Measurements from ENCODE around the gene PAPSS2.
"Not testable (repeated sequence)": the region's sequence is repeated elsewhere in the genome, so short reads cannot be mapped to it uniquely, and the experiment has no call there.

Gene PAPSS2

DNA sequence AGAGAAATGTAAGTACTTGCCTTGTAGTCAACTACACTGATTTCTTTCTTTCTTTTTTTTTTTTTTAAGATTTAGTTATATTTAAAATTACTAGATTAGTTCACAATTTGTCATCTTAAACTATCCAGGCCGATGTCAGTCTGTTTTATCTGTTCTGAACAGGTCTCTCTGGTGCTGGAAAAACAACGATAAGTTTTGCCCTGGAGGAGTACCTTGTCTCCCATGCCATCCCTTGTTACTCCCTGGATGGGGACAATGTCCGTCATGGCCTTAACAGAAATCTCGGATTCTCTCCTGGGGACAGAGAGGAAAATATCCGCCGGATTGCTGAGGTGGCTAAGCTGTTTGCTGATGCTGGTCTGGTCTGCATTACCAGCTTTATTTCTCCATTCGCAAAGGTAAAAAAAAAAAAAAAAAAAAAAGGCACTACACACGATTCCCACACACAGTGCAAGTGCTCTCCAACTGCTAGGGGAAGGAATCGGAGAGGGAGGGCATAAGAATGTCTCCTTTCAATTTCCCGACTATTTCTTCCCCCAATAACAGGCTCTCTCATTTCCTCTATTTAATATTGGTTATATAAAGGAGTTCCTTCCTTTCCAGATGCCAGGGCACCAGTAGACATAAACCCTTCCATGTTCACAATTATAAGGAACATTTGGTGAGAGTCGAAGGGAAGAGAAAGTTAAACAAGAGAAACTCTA lies 53.4 kb downstream of the PAPSS2 start:
- DNase-seq, result no peak

DNA sequence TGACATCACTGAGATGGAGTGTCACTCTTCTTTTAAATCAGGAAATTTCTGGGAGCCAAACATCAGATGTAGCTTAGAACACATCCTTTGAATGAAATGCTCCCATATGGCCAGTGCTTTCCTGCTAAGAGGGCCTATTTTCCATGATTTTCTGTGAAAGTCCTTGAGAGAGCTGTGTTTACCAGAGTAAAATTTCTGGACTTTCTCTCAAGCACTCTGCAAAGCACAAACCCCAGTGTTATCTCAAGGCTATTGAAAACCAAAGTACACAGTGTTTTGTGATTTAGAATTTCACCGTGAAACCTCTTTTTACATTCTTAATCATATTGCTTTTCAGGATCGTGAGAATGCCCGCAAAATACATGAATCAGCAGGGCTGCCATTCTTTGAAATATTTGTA lies 54.0 kb downstream of the PAPSS2 start:
- no peak for DNase-seq

DNA sequence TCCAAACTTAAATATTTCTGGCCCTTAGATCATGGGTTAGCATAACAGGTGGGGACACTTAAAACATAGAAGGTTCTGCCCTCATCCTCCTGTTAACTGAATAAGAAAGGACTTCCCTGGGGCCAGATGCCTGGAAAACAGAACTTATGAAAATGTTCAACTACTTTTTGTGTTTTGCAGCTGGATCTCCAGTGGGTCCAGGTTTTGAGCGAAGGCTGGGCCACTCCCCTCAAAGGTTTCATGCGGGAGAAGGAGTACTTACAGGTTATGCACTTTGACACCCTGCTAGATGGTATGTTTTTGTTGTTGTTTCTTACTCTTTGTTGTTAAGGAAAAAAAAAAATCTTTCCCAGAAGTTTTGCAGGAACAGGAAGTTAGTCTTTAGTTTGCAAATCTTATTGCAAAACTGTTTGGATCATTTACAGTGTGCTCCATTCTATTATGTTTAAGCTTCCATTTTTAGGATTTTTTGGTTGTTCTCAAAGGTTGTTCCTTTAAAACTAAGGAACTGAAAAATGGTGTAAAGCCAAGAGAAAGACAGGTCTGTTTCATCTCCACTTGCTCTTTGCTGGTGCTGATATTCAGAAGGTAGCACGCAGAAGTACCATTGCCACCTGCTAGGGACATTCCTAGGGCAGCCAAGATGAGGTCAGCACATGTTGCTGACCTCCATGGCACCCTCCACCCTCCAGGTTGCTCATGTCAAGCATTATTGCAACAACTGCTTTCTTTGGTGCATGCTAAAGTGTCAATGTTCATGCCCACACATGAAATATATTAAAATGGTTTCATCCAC lies 56.1 kb downstream of the PAPSS2 start:
- no peak for DNase-seq

DNA sequence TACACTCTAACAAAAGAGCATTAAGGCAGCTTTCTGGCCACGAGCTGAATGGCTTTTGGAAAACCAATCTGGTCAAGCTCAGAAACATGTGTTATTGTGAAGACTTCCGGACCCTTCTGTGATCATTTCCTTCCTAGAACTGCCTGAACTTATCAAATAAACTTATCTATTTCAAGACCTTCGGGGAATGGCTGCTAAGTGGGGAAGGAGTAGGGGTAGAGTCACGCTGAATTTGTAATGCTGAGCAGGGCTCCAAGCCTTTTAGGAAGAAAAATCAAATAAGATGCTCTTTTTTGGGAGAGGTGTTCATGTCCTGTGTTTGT lies 56.6 kb downstream of the PAPSS2 start:
- no peak for DNase-seq

DNA sequence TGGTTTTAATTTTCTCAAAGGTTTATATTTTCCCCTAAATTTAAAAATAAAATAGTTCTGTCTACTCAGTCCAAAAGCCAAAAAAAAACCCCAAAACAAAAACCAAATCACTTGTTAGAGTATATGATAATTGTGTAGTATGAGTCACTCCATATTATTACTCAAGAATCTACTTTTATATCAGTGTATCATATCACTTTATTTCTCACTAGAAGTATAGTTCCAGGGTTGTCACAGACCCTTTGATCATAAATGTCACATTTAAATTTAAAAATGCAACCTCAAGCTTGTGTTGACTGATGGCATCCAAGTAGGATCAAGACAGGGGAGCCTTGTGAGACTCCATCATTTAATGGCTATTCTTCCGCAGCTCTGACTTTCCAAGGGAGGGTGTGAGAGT lies 61.0 kb downstream of the PAPSS2 start:
- no peak for DNase-seq

DNA sequence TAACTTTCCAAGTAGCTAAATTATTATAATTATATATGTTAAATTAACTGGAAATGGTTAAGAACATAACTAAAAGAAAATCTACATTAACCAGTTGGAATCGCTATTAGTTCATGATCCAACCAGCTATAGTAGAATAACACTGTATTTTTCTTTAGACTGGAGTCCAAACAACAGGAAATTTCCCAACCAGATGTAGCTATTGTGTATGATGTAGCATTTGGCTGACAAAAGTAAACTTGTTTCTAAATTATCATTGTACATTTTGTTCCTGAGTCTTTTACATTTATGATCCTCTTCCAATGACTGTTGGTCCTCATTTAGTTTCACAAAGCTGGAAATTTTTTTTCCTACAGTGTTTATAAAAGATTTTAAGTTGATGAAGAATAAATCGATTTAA lies 62.1 kb downstream of the PAPSS2 start:
- DNase-seq, result no peak

DNA sequence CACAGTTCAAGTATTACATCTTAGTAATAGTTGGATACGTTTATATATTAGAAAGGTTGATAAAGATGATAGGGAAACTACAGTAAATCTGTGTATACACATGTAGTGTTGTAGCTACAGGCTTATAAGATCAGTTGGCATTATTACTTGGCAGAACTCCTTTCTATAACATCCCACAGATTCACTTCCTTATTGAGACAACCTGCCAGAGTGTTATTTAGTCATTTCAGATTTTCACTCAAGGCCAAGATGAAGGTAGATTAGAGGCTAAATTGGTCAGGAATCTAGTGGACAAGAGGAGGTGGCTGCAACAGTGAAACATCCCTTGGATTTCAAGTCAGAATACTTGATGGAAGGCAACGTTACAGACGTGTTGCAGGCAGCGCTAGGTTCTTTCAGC lies 63.0 kb downstream of the PAPSS2 start:
- DNase-seq, result no peak

DNA sequence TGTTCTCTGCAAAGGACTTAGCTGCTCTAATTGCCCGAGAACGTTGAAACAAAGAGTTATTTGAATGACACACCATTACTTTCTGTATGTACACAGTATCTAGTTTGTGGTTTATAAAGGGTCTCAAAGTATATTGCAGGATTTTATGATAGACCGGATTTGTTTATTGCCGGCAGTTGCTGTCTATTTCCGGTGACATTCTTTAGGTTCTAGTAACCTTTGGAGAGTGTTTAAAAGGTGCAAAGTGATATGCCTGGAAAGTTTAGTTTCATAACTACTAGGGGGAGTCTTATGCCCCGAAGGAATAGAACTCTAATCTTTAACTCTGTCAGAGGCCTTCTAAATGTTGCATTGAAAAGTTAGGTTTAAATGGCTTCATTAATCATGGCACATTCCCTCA lies 63.8 kb downstream of the PAPSS2 start:
- DNase-seq, result no peak

DNA sequence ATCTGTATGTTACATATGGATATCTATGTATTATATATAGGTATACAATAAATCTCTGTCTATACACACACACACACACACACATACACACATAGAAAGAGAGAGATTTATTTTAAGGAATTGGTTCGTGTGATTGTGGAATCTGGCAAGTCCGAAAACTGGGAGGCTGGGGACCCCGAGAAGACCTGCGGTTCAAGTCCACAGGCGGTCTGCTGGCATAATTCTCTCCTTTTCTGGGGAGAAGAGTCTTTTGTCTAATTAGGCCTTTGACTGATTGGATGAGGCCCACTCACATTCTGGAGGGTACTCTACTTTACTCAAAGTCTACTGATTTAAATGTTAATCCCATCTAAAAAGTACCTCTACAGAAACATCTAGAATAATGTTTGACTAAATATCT lies 65.1 kb downstream of the PAPSS2 start:
- no peak for DNase-seq

DNA sequence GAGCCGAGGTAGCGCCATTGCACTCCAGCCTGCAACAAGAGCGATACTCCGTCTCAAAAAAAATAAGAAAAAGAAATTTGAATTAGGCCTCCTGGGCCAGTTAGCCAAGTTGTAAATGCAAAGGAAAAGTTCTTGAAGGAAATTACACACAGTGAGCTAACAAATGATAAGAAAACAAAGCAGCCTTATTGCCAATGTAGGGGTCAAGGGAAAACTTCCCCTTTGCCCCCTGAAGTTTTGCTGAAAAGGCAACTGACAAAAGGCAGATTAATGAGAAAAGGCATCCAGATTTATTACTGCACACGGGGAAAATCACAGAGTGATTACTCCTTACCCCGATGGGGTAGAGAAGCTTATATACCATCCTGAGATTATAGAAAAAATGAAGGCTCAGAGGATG lies 70.3 kb downstream of the PAPSS2 start:
- no peak for DNase-seq

DNA sequence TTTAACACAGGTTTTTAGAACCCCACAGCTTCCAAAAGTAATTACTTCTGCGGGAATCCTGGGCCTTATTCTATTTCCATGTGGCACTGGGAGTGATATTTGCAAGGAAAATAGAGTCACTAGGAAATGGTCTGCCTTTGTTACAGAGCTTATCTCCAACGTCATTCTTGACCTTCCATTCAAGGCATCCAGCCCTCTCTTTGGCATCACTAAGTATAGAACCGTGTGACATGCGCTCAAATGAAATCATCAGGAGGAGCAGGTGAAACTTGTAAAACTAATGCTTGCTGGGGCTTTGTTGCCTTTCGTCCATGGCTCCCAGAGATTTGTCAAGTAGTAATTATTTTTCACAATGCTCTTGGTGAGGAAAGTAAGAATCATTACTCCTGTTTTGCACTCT lies 73.4 kb downstream of the PAPSS2 start:
- DNase-seq, result no peak

DNA sequence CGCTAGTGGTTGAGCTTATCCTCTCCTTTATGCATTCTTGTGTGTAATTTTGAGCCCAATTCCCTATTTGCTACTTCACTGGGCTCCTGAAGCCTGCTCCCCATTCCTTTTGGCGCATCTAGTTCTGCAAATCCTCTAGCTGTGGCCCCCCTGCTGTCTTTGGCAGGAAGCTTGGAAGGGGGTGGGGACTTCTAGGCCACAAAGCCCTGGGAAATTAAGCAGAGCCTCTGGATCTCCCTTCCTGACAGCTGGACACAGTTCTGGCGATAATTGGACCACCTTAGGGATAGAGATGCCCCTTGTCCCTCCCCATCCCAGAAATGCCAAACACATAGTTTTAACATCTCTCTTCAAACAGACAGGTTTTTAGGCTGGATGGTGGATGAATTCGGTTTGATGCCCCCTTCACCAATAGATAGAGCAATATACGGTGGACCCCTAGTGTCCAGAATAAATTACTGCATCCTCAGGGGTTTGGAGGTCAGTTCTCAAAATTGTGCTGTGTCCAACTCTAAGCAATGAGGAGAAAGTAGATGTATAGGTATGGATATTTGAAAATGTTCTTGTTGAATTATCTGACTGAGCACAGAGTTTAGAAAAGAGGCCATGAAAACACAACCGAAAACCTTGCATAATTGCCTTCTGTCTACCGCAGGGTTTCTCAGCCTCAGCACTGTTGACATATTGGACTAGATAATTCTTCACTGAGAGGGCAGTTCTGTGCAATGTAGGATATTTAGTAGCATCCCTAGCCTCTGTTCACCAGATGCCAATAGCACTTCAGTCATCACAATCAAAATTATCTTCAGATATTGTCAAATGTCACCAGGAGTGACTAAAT lies 75.5 kb downstream of the PAPSS2 start:
- DNase-seq, result peak; percentile 57

DNA sequence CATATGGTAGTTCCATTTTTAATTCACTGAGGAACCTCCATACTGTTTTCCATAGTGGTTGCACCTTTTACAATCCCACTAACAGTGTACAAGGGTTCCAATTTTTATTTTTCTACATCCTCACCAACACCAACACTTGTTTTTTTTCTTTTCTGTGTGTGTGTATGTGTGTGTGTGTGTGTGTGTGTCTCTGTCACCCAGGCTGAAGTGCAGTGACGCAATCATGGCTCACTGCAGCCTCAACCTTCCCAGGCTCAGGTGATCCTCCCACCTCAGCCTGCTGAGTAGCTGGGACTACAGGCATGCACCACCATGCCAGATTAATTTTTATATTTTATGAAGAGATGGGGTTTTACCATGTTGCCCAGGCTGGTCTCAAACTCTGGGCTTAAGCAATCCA lies 78.6 kb downstream of the PAPSS2 start:
- not testable (repeated sequence) for DNase-seq

DNA sequence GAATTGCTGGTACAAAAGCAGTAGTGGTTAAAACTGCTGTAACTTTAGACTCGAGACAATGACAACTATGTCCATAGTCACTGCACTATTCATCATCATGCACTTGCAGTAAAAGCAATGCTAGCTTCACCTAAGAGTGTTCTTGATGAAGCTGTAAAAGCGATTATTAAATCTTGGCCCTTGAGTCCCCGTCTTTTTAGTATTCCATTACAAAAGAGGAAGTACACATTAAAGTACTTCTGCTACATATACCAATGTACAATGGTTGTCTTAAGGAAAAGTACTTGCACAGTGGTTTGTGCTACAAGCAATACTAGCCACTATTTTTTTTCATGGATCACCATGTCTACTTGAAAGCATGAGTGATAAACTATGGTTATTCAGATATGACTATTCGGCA lies 80.0 kb downstream of the PAPSS2 start:
- no peak for DNase-seq

DNA sequence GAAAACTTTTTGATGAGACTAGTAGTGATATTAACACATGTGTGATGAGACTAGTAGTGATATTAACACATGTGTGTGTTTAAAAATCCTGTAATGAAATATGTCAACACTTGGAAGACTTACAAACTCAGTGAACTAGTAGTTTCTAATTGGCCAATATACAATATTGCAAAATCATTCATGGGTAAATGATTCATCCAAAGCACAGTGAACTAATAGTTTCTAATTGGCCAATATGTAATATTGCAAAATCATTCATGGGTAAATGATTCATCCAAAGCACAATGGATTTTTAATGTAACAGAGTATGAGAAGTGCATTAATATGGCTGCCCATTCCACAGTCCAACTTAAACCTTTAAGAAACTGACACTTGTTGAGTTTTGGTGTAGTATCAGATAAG lies 80.6 kb downstream of the PAPSS2 start:
- DNase-seq, result peak; percentile 73

DNA sequence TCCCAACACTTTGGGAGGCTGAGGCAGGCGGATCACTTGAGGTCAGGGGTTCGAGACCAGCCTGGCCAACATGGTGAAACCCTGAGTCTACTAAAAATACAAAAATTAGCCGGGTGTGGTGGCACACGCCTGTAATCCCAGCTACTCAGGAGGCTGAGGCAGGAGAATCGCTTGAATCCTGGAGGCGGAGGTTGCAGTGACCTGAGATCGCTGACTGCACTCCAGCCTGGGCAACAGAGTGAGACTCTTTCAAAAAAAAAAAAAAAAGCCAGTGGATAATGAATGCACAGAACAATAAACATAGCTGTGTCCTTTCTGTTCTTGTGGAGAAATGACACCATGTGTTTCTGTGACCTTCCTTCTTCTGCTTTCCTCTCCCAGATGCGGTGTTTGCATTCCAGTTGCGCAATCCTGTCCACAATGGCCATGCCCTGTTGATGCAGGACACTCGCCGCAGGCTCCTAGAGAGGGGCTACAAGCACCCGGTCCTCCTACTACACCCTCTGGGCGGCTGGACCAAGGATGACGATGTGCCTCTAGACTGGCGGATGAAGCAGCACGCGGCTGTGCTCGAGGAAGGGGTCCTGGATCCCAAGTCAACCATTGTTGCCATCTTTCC lies 83.4 kb downstream of the PAPSS2 start:
- DNase-seq, result not testable (repeated sequence)

DNA sequence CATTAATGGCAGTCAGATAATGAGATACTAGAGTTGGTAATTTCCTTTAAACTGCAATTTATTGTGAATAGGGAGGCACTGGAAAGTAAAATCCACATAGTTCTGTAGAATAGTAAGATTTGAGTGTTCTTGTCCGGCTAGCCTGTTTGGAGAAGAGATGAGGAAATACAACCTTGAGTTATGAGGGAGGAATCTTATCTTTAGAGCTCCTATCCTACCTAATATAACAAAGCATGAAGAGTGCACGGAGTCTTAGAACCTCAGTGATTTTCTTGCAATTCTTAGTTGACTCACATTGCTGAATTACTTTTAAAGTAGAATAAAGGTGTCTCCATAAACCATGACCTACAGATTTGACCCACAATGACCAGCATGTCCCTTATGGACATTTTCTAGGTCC lies 84.9 kb downstream of the PAPSS2 start:
- no peak for DNase-seq

DNA sequence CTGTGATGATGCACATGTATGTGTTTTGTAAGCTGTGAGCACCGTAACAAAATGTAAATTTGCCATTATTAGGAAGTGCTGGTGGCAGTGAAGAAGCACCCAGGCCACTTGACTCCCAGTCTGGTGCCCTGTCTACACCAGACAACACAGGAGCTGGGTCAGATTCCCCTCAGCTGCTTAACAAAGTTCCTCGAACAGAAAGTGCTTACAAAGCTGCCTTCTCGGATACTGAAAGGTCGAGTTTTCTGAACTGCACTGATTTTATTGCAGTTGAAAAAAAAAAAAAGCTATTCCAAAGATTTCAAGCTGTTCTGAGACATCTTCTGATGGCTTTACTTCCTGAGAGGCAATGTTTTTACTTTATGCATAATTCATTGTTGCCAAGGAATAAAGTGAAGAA lies 87.2 kb downstream of the PAPSS2 start:
- no peak for DNase-seq

DNA sequence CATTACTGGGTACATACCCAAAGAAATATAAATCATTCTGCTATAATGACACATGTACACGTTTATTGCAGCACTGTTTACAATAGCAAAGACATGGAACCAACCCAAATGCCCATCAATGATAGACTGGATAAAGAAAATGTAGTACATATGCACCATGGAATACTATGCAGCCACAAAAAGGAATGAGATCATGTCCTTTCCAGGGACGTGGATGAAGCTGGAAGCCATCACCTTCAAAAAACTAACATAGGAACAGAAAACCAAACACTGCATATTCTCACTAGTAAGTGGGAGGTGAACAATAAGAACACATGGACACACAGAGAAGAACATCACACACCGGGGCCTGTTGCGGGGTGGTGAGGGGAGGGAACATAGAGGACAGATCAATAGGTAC lies 88.6 kb downstream of the PAPSS2 start:
- DNase-seq, result not testable (repeated sequence)

DNA sequence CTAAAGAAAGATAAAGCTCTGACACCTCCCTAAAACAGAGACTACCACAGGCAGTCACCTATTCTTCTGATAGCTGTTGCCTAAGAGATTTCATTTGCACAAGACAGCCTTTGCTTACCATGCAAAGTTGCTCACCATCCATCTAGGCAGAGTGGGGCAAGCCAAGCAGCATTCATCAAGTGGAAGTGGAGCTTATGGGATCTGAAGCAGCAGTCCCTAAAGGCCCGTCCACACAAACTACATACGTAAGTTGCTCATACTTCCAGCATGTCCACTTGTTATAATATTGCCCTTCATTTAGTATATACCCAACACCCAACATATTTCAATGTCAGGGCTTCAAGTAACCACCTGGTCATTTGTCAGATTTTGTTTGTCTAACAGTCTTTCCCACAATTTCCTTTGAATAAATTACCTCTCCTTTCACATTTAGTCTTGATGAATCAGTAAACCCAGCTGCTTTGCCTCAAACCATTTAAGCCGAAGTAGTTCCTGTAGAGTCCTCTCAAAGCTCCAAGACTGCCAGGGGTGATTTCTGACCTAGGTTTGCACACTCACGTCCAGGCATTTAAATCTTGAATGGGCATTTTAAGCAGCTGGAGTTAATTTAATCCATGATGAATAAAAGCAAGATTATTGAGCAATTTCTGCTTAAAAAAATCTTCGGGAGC lies 90.5 kb downstream of the PAPSS2 start:
- peak; percentile 56 for DNase-seq

DNA sequence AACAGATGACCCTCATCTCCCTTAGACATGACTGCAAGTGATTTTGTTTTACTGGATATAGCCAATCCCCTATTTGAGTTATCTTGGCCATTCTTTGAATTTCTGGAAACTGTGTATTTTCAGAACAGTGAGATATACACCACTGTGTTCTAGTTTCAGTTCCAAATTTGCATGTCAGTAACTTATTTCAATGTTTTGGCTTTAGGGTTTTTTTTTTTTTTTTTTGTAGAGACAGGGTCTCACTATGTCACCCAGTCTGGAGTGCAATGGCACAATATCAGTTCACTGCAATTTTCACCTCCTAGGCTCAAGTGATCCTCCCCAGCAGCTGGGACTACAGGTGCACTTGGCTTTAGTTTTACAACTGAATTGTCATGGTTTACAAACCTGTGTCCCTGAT lies 91.1 kb downstream of the PAPSS2 start:
- DNase-seq, result no peak

DNA sequence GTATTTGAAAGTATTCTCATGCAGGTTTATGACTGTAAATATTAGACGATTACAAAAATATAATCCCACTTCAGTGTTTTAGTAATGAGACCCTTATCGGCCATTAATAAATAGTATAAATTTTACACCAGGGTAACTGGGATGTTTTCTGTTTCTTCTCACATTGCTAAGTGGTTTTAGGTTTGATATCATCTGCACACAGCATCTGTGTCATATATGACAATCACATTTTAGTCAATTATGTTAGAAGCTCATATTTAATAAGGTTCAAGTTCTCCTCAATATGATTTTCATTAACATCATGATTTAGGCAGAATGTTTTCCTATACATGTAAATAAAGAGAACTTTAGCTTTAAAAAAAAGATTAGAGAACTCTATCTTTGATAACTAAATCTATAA lies 91.6 kb downstream of the PAPSS2 start:
- DNase-seq, result no peak

DNA sequence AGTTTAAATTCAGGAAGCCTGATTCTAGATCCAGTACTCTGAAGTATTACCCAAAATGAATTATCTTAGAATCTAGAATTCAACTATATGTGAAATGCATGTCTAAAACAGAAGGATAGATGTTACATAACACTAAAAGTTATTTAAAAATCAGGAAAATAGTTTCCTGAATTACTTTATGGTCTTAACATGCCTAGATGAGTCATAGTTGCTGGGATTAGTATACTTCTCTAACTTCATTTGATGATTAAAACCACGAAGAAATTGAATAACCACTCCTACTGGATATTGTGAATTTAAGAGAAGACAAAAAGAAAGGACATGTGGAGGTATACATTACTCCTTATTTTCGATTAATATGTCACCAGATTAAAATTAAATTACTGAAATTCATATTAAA lies 92.9 kb downstream of the PAPSS2 start:
- DNase-seq, result peak; percentile 54

Data from EL (cell line).